HG02973 (cell line): ENCODE data around the gene STARD3.

Source experiments
- ATAC-seq: cut with Tn5 transposase; IDR thresholded peaks from one replicate; pipeline ENCODE4 v1.9.1; 2021; ENCODE audit warnings: moderate library complexity; ENCODE audit not compliant: unreplicated experiment

STARD3 gene

GRCh38 chr17:39658346-39658745 is 21.4 kb downstream of the STARD3 start:
- no peak for ATAC-seq

DNA sequence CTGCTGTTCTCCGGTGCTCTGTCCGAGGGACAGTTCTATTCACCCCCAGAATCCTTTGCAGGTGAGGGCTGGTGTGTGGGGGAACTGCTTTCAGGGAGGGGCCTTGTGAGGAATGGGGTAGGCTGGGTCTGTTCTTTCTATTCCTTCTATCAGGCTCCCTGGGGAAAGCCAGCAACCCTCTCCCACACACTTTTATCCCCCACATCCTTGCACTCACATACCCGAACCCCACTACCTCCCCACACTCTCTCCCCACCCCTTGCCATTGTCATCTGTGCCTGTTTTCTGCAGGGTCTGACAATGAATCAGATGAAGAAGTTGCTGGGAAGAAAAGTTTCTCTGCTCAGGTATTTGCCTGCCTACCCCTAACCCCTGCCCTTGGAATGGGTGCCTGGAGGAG is 21.8 kb downstream of the STARD3 start:
- no peak for ATAC-seq

DNA sequence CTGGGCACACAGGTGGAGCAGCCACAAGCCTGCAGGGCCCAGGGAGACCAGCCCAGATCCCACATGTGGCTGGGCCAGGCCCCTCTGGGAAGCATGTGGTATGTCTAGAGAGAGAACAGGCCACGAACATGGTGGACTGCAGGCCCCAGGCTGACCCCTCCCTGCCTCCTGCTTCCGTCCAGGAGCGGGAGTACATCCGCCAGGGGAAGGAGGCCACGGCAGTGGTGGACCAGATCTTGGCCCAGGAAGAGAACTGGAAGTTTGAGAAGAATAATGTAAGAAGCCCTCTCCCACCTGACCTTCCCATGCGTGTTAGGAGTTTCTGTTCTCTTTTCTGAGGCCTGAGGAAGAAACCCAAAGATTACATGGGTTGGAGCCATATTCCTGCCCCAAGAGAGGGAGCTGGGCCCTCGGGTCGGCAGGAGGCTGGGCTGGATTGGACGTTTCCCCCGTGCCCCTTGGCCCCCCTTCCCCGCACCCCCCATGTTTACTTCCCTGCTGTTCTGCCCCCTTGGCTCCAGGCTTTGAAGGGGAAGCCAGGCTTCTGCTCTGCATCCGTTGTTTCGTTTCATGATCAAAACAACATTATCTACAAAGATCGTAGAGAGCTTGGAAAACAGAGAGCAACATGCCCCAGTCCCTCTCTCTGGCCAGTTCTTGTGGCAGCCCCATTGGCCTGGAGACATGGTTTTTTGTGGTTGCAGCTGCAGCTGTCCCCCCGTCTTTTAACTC is 22.5 kb downstream of the STARD3 start:
- no peak for ATAC-seq

DNA sequence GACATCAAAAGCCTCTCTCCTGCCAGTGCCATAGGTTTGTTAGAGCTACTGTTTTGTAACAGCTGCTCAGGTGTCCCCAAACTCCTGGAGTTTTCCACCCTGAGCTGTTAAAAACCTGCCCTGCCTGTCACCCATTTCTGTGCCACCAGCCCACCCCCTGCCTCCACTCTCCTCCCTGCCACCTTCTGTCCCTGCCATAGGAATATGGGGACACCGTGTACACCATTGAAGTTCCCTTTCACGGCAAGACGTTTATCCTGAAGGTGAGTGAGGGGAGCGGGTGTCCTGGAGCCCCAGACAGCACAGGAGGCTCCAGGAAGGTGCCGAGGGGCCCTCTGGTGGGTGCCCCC is 23.0 kb downstream of the STARD3 start:
- no peak for ATAC-seq

- ATAC-seq: no peak
These were observed 23.7 kb downstream of the STARD3 start for GRCh38 chr17:39660397-39661385.

- ATAC-seq: no peak
These were observed 25.0 kb downstream of the STARD3 start for GRCh38 chr17:39661744-39662541.

GRCh38 chr17:39662551-39663339 is 25.8 kb downstream of the STARD3 start:
- no peak for ATAC-seq

DNA sequence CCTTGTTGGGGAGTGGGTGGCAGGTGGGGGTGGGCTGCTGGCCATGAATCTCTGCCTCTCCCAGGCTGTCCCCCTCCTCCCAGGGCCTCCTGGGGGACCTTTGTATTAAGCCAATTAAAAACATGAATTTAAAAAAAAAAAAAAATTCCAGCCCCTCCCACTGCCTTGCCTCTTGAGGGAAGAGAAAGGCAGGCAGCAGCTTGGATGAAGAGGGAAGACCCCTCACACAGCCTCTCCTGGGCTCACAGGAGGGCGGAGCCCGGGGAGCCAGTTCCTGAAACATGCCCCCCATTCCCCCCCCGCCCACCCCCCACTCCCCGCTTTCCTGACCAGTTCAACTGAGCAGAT is 26.4 kb downstream of the STARD3 start:
- ATAC-seq: no peak

GRCh38 chr17:39663688-39664580 is 27.0 kb downstream of the STARD3 start:
- ATAC-seq: no peak

- ATAC-seq: no peak
These were observed 27.9 kb downstream of the STARD3 start, which contains the start of gene TCAP for GRCh38 chr17:39664581-39665561. Gene TCAP, plus strand, starts transcription at chr17:39665349. Its CDS starts 11 bp downstream, at chr17:39665360.

DNA sequence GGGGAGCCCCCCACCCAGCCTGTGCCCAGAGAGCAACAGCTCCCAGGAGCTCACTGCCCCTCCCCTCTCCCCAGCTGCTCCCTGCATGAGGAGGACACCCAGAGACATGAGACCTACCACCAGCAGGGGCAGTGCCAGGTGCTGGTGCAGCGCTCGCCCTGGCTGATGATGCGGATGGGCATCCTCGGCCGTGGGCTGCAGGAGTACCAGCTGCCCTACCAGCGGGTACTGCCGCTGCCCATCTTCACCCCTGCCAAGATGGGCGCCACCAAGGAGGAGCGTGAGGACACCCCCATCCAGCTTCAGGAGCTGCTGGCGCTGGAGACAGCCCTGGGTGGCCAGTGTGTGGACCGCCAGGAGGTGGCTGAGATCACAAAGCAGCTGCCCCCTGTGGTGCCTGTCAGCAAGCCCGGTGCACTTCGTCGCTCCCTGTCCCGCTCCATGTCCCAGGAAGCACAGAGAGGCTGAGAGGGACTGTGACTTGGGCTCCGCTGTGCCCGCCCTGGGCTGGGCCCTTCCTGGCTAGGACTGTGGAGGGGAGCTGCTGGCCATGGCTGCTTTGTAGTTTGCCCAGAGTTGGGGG is 28.8 kb downstream of the STARD3 start:
- ATAC-seq: no peak

DNA sequence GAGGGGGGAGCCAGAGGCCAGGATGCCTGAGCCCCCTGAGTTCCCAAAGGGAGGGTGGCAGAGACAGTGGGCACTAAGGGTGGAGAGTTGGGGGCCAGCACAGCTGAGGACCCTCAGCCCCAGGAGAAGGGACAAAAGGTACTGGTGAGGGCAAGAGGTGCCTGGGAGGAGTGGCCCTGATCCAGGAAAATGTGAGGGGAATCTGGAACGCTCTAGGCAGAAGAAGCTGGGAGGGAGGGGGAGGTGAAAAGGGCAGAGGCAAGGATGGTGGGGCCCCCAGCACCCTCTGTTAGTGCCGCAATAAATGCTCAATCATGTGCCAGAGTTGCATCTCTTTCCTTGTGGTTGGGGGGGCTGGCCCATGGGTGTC is 29.3 kb downstream of the STARD3 start:
- no peak for ATAC-seq

DNA sequence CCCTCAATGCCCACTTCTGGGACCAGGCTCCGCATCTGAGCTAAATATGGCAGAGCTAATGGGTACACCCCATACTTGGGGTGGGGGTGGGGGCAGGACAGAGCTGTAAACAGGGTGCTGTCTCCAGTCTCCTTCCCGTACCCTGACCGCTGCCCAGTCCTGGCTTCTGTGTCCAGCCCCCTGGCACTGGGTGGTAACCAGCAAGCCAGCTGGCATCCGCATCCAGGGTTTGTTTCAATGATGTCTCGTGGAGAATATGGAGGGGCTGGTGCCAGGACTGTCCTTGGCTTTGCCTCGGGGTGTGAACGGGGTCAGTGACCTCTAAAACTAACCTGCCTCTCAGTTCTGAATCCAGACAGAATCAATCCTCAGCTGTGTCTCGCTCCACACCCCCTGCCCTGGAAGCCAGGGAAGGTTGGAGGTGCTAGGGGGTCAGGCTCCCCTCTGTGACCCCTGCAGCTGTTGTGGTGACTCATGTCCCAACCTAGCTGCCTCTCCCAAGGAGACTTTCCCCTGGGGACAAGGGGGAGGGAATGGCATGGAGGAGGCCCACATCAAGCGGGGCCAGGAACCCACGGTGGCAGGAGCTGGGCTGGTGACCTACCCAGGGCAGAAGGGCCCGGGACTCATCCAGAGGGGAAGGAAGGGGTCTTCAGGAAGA is 29.8 kb downstream of the STARD3 start:
- ATAC-seq: no peak

DNA sequence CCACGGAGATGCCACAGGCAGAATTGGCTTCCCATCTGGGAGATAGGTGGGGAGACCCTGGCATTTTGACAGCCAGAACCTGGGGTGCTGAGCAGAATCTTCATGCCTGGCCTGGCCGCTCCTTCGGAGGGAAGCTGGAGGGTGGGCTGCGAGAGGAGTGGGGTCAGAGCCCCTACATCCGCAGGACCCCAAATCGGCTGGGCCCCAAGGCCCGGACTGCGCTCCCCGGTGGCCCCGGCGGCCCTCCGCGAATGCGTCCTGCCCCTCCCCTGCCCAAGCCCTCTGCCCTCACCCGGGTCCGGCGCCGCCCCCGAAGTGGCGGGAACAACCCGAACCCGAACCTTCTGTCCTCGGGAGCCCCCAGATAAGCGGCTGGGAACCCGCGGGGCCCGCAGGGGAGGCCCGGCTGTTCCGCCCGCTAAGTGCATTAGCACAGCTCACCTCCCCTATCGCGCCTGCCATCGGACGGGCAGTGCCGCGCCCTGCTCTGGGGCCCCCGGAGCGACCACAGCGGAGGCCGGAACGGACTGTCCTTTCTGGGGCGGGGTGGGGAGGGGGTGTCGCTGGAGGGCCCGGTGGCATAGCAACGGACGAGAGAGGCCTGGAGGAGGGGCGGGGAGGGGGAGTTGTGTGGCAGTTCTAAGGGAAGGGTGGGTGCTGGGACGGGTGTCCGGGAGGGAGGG is 30.5 kb downstream of the STARD3 start:
- no peak for ATAC-seq

DNA sequence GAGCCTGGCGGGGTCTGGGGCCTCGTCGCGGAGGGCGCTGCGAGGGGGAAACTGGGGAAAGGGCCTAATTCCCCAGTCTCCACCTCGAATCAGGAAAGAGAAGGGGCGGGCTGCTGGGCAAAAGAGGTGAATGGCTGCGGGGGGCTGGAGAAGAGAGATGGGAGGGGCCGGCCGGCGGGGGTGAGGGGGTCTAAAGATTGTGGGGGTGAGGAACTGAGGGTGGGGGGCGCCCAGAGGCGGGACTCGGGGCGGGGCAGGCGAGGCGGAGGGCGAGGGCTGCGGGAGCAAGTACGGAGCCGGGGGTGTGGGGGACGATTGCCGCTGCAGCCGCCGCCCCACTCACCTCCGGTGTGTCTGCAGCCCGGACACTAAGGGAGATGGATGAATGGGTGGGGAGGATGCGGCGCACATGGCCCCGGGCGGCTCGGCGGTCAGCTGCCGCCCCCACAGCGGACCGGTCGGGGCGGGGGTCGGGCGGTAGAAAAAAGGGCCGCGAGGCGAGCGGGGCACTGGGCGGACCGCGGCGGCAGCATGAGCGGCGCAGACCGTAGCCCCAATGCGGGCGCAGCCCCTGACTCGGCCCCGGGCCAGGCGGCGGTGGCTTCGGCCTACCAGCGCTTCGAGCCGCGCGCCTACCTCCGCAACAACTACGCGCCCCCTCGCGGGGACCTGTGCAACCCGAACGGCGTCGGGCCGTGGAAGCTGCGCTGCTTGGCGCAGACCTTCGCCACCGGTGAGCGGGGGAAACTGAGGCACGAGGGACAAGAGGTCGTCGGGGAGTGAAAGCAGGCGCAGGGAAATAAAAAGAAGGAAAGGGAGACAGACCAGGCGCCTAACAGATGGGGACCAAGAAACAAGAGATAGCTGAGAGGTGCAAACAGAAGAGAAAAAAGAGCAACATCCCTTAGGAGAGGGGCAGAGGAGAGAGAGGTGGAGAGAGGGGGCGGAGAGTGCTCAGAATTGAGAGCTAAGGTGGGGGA is 31.3 kb downstream of the STARD3 start, which contains the start of gene PNMT:
PNMT (plus strand) TSS at position 509 of the 980 bp plus-strand sequence; CDS start at position 532, 23 bp downstream.
- no peak for ATAC-seq
